ENCODE measurements around the gene UBA3.

The UBA3 gene

DNA sequence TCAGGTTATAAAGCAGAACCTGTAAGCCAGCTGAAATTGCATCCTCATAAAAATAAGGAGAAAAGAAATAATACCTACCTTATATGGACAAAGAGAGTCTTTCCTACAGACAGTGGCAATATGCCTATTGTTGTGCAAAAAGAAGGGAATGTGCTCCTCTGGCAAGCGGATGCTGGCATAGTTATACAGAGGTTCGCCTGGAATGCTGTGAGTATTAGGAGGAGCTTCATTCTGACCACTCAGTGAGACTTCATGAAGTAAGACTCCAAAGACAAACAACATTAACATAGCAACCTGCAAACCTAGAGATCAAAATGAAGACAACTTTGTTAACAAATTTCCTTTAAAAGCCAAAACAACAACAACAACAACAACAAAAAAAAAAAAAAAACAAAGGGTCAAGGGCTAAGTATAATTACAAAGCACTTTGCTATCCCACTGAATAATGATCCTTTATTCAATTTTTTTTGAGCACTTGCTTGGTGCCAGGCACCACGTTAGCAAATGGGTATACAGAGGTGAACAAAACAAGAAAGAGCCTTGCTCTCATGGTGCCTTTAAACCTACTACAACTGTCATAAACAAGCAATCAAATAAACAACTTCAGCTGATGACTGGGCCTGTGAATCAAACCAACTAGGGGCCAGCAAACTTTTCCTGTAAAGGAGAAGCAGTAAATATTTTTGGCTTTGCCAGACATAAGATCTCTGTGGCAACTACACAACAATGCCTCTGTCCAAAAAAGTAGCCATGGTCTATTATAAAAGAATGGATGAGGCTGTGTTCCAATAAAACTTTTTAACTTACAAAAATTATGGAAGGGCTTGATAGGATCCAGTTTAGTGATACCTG, 70.4 kb downstream of the UBA3 start:
- no peak for DNase-seq

- DNase-seq, result no peak
These were observed 71.2 kb downstream of the UBA3 start for GRCh38 chr3:69008980-69009379.

GRCh38 chr3:69005791-69006482, 74.2 kb downstream of the UBA3 start:
- no peak for DNase-seq

GRCh38 chr3:69005071-69005790, 74.9 kb downstream of the UBA3 start:
- DNase-seq, result no peak

All from GDM1 (cell line).